NCI-H1092 (cell line): ENCODE measurements around the gene WDR55.
"Not testable (repeated sequence)": the region's sequence is repeated elsewhere in the genome, so short reads cannot be mapped to it uniquely, and the experiment has no call there.

Source experiments
- DNase-seq: peaks from one replicate; lab custom pipeline; 2025; lab: John Stamatoyannopoulos, UW

The WDR55 gene

DNA sequence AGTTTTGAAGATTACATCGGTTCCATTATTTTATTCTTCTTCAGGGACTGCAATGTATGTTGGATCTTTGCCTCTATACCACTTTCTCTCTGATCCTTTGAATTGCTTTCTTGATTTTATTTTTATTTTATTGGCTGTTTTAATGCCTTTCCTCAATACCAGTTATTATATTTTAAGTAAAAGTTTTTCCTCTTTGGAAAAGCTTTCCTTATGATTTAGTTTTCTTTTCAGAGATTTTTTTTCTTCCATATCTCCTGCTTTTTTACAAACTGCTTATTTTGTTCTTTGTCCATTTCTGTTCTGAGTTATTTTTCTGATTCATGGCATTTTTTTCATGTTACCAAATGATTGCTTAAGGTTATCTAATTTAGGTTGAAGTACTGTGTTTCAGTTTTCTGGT is 47.1 kb downstream of the WDR55 start:
- DNase-seq = no peak

DNA sequence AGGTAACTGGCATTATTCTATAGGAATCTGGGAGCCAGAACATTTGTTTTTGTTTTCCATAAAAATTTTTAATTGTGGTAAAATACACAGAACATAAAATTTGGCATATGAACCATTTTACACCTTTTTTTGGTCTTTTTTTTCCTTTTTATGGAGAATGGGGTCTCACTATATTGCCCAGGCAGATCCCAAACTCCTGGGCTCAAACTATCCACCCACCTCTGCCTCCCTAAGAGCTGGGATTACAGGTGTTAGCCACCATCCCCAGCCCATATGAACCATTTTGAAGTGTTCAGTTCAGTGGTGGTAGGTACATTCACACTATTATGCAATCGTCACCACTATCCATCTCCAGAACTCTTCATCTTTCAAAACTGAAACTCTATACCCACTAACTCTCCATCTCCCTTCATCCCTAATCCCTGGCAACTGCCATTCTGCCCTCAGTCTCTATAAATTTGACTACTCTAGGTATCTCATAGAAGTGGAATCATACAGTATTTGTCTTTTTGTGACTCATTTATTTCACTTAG is 48.9 kb downstream of the WDR55 start:
- no peak for DNase-seq

- DNase-seq = not testable (repeated sequence)
Measured at GRCh38 chr5:140716238-140716637, 51.5 kb downstream of the WDR55 start.

DNA sequence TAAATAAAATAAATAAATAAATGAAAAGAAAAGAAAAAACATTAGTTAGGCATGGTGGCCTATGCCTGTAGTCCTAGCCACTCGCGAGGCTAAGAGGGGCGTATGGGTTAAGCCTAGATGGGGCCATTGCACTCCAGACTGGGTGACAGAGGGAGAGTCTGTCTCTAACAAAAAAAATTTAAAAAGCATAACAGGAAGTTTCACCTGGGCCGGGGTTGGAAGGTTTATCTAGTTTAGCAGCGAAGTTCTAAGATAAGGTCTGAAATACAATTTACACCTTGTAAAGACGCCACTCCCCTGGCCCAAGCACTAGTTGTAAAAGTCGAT is 53.5 kb downstream of the WDR55 start:
- no peak for DNase-seq

DNA sequence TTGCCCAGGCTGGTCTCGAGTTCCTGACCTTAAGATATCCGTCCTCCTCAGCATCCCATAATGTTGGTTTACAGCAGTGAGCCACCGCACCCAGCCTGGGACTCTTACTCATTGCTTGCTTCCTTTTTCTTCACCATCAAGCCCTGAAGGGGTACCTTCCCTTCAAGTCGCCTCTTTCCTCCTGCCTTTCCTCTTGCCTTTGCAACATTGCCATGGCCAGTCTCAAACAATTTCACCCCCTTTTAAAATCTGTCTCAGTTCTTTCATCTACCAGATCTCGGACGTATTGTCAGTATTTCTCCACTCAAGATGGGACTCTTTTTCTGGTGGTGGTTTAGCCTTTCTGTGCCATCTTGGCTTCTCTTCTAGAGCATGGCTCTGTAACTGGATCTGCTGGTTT is 56.0 kb downstream of the WDR55 start:
- not testable (repeated sequence) for DNase-seq

DNA sequence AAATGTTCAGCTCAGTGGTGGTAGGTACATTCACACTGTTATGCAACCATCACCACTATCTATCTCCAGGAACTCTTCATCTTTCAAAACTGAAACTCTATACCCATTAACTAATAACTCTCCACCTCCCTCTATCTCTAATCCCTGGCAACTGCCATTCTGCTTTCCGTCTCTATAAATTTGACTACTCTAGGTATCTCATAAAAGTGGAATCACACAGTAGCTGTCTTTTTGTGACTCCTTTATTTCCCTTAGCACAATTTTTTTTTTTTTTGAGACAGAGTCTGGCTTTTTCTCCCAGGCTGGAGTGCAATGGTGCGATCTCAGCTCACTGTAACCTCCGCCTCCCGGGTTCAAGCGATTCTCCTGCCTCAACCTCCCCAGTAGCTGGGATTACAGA is 56.7 kb downstream of the WDR55 start:
- DNase-seq = not testable (repeated sequence)
